ENCODE results near the gene YY1.
"Not testable (repeated sequence)": the region's sequence is repeated elsewhere in the genome, so short reads cannot be mapped to it uniquely, and the experiment has no call there.

Gene YY1

DNA sequence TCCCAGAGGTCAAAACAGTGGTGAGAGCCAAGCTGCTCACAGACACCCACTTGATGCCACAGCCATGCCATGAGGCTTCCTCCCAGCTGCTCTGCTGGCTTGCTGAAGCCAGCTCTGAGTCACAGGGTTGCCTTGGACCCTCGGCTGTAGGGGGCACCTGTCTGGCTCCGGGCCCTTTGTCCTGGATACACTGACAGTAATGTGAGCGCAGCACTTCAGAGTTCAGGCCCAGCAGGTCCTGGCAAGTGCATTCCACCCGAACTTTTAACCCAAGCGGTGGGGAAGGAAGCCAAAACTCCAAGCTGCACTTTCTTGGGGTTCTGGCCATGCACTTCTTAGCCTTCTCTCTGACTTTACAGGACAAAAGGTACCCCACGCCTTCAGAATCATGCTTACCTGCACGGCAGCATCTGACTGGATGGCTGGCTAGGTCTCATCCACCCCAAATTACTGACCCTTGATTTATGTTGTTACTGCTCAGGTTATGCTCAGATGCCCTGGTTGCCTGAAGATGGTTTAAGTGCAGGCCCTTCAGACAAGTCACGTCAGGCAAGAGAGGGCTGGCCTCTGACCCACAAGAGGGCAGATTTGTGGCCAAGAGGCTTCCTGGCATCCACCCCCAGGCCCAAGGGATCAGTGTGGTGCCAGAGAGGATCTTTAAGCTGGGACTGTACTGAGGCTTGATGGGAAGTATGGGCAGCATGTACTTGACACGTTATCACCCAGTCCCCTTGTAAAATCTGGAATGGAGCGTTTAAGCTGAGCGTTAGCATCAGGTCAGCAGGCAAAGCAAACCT, 42.5 kb downstream of the YY1 start:
- TF ChIP-seq, protein P1, sequence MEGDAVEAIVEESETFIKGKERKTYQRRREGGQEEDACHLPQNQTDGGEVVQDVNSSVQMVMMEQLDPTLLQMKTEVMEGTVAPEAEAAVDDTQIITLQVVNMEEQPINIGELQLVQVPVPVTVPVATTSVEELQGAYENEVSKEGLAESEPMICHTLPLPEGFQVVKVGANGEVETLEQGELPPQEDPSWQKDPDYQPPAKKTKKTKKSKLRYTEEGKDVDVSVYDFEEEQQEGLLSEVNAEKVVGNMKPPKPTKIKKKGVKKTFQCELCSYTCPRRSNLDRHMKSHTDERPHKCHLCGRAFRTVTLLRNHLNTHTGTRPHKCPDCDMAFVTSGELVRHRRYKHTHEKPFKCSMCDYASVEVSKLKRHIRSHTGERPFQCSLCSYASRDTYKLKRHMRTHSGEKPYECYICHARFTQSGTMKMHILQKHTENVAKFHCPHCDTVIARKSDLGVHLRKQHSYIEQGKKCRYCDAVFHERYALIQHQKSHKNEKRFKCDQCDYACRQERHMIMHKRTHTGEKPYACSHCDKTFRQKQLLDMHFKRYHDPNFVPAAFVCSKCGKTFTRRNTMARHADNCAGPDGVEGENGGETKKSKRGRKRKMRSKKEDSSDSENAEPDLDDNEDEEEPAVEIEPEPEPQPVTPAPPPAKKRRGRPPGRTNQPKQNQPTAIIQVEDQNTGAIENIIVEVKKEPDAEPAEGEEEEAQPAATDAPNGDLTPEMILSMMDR (IDR thresholded peaks at IDR 0.05; ENCODE audit: insufficient read depth, low read depth, low read length, missing control alignments) = no peak
- peak; percentile 13 for DNase-seq (ENCODE audit: low read depth)

DNA sequence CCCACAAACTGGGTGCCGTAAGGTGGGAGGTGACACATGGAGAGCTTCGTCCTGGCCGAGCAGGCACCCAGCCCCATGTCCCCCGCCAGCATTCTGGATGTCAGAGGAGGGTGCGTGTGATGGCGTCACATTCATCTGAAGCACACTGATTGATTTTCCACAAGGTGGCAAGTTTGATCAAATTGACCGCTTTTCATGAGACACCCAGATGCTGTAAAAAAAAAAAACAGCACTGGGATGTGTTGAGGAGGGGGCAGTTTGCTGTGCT, 43.1 kb downstream of the YY1 start:
- TF ChIP-seq, protein P1 (IDR thresholded peaks at IDR 0.05; ENCODE audit: insufficient read depth, low read depth, low read length, missing control alignments) = no peak
- no peak overlapping the region for H3K4me3 ChIP-seq (ENCODE audit: low read length)
- DNase-seq (ENCODE audit: low read depth) = no peak

More for the DNA sequence above, 42.5 kb downstream of the YY1 start:
- no peak overlapping the region for H3K4me3 ChIP-seq (ENCODE audit: low read length)

DNA sequence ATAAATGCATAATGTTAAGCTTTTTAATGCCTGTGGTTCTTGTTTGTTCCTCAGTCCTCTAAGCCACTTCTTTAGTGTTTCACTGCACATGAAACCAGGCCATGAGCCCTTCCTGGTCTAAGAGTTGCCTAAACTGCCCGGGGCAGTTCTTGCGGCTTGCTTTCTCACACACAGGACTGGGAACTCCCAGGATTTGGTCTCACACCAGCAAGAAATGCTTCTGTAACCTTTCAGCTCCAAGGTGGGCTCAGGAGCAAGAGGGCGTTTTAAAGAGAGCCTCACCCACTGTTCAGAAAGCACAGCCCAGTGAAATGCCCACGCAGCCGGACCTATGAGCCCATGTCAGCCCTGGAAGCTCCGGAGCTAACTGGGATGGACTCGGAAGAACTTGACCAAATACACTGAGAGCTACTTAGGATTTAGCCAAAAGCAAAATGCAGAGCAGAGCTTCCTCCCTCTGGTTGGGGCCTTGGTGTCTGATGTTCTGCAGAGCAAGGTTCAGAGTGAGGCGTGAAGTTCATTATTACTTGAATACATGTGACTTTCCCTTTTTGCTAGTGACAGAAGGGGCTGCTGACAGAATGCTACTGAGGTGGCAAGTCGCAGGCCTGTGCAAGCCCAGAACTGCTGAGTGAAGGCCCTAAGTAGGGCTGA, 43.9 kb downstream of the YY1 start:
- DNase-seq (ENCODE audit: low read depth) = peak; percentile 88
- TF ChIP-seq, protein P1 (IDR thresholded peaks at IDR 0.05; ENCODE audit: insufficient read depth, low read depth, low read length, missing control alignments) = no peak

DNA sequence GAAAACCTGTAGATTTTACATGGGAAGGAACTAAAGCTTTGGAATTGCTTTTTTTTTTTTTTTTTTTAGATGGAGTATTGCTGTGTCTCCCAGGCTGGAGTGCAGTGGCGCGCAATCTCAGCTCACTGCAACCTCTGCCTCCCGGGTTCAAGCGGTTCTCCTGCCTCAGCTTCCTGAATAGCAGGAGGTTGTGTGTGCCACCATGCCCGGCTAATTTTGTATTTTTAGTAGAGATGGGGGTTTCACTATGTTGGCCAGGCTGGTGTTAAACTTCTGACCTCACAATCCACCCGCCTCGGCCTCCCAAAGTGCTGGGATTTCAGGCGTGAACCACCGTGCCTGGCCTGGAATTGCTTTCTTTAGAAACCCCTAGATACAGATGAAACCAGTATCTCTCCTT, 44.5 kb downstream of the YY1 start:
- not testable (repeated sequence) for H3K4me3 ChIP-seq (ENCODE audit: low read length); DNase-seq (ENCODE audit: low read depth)

More for the DNA sequence above, 43.9 kb downstream of the YY1 start:
- no peak overlapping the region for H3K4me3 ChIP-seq (ENCODE audit: low read length)

DNA sequence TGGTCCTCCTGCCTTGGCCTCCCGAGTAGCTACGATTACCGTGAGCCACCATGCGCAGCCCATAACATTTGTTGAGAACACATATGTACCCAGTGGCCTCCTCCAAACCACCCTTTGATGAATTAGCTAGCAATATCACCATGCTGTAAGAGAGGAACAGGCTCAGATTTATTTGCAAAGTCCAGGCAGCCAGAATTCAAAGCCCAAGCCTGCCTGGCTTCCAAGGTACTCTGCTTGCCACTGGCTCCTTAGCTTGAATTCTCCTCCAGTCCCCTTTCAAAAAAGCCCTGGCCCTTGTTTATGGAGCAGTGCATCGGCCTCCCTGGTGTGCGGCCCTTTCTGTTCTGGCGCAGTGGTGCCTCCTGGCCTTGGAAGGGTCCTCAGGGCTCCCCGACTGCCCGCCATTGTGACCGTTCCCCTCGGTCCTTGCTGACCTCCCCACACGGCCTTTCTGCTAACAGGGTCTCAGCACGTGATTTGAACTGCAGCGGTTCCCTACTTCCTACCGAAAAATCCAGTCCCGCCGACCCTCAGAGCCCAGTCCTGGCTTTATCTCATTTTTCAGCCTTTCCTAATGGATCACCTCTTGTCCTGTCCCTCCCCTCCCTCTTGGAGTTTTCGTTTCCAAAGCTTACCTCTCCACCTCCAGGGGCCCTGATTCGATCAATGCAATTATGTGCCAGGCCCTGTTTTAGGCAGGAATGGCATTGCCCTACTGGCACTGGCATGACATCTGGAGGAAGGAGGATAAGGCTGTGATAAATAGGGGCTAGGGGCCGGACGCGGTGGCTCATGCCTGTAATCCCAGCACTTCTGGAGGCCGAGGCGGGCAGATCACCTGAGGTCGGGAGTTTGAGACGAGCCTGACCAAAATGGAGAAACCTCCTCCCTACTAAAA, 45.3 kb downstream of the YY1 start:
- no peak overlapping the region for H3K4me3 ChIP-seq (ENCODE audit: low read length)
- TF ChIP-seq, protein P1 (IDR thresholded peaks at IDR 0.05; ENCODE audit: insufficient read depth, low read depth, low read length, missing control alignments) = no peak
- no peak for DNase-seq (ENCODE audit: low read depth)

DNA sequence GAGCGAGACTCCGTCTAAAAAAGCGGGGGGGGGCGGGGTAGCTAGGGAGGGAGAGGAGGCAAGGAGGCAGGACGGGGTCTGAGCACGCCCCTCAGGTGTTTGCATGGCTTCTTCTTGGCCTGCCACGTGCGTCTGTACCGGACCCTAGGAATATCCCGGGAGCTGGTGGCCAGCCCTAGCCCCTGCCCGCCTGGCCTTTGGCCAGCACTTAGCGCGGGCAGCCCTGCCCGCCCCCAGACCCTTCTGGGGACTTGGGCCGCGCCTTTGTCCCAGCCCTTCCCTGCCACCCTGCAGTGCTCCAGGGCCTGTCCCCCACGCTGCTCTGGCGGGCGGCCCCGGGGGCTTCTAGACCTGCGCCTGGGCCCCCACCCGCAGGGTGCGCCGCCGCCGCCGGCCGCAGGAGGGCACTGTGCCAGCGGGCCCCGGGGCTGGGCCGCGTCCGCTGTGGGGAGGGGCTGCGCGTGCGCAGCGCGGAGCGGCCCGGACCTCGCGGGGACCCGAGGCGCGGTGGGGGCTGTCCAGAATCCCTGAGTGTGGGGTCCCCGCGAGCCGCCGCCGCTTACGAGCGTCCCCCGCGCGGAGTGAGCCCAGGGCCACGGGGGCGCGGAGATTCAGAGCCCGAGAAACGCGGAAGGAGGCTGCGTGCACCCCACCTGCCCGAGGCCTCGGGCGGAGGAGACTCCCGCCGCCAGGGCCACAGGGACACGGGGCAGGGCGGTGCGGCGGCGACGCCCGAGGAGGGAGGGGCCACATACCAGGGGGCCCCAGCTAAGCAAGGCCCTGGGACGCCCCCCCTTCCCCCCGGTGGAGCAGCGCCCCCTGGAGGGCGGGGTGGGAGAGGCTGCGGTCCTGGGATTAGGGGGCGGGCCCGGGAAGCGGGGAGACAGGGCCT, 46.3 kb downstream of the YY1 start:
- TF ChIP-seq, protein P1 (IDR thresholded peaks at IDR 0.05; ENCODE audit: insufficient read depth, low read depth, low read length, missing control alignments) = peak; percentile 66
- peak; percentile 51 for DNase-seq (ENCODE audit: low read depth)
- H3K4me3 ChIP-seq (ENCODE audit: low read length) = peak overlapping the region; percentile 60

All from epithelial cell of esophagus (primary cell).